ENCODE measurements around the gene PI16.
"Not testable (repeated sequence)": the region's sequence is repeated elsewhere in the genome, so short reads cannot be mapped to it uniquely, and the experiment has no call there.

PI16 gene

DNA sequence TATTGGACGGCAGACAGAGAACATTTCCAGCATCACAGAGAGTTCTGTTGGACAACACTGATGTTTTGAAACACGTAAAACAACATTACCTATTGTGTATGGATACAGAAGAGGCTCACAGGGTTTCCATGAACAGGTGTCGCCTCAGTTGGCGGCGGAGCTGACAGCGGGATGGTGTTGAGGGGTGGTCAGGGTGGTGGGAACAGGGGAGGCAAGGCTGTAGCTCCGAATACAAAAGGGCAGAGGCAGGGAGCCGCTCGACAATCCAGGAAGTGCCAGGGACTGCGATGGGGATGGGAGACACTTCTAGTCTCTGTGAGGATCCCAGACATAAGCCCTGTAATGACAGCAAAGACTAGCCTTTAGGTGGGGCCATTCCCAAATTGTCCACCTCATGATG is 14.5 kb upstream of the PI16 start:
- H3K27ac ChIP-seq (replicated peaks), result no peak overlapping the region
- no peak overlapping the region for H3K4me3 ChIP-seq (replicated peaks; ENCODE audit: insufficient read depth, low read length)
- no peak for DNase-seq (ENCODE audit: low read depth in 1 of 2, low spot score in 1 of 2)
- H3K27me3 ChIP-seq (ENCODE audit: insufficient read depth, poor library complexity, severe bottlenecking), result peaks cover 1% of the 10 kb centered on the region
- TF ChIP-seq, protein P1, sequence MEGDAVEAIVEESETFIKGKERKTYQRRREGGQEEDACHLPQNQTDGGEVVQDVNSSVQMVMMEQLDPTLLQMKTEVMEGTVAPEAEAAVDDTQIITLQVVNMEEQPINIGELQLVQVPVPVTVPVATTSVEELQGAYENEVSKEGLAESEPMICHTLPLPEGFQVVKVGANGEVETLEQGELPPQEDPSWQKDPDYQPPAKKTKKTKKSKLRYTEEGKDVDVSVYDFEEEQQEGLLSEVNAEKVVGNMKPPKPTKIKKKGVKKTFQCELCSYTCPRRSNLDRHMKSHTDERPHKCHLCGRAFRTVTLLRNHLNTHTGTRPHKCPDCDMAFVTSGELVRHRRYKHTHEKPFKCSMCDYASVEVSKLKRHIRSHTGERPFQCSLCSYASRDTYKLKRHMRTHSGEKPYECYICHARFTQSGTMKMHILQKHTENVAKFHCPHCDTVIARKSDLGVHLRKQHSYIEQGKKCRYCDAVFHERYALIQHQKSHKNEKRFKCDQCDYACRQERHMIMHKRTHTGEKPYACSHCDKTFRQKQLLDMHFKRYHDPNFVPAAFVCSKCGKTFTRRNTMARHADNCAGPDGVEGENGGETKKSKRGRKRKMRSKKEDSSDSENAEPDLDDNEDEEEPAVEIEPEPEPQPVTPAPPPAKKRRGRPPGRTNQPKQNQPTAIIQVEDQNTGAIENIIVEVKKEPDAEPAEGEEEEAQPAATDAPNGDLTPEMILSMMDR (IDR thresholded peaks at IDR 0.05; ENCODE audit: insufficient read depth, low read length), result no peak
- TF ChIP-seq GABPA (IDR thresholded peaks at IDR 0.05; ENCODE audit: low read depth) (no peak), SPI1 (IDR thresholded peaks at IDR 0.05; ENCODE audit: borderline replicate concordance, low read depth) (no peak), POLR2AphosphoS5 (IDR thresholded peaks at IDR 0.05; ENCODE audit: low read depth) (no peak)
- TF ChIP-seq, protein P2, sequence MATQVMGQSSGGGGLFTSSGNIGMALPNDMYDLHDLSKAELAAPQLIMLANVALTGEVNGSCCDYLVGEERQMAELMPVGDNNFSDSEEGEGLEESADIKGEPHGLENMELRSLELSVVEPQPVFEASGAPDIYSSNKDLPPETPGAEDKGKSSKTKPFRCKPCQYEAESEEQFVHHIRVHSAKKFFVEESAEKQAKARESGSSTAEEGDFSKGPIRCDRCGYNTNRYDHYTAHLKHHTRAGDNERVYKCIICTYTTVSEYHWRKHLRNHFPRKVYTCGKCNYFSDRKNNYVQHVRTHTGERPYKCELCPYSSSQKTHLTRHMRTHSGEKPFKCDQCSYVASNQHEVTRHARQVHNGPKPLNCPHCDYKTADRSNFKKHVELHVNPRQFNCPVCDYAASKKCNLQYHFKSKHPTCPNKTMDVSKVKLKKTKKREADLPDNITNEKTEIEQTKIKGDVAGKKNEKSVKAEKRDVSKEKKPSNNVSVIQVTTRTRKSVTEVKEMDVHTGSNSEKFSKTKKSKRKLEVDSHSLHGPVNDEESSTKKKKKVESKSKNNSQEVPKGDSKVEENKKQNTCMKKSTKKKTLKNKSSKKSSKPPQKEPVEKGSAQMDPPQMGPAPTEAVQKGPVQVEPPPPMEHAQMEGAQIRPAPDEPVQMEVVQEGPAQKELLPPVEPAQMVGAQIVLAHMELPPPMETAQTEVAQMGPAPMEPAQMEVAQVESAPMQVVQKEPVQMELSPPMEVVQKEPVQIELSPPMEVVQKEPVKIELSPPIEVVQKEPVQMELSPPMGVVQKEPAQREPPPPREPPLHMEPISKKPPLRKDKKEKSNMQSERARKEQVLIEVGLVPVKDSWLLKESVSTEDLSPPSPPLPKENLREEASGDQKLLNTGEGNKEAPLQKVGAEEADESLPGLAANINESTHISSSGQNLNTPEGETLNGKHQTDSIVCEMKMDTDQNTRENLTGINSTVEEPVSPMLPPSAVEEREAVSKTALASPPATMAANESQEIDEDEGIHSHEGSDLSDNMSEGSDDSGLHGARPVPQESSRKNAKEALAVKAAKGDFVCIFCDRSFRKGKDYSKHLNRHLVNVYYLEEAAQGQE (IDR thresholded peaks at IDR 0.05; ENCODE audit: insufficient replicate concordance, low read depth), result no peak

DNA sequence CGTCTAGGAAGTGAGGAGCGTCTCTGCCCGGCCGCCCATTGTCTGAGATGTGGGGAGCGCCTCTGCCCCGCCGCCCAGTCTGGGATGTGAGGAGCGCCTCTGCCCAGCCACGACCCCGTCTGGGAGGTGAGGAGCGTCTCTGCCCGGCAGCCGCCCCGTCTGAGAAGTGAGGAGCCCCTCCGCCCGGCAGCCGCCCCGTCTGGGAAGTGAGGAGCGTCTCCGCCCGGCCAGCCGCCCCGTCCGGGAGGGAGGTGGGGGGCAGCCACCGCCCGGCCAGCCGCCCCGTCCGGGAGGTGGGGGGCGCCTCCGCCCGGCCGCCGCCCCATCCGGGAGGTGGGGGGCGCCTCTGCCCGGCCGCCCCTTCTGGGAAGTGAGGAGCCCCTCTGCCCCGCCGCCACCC is 13.0 kb upstream of the PI16 start:
- DNase-seq (ENCODE audit: low read depth in 1 of 2, low spot score in 1 of 2); H3K4me3 ChIP-seq (replicated peaks; ENCODE audit: insufficient read depth, low read length): not testable (repeated sequence)

DNA sequence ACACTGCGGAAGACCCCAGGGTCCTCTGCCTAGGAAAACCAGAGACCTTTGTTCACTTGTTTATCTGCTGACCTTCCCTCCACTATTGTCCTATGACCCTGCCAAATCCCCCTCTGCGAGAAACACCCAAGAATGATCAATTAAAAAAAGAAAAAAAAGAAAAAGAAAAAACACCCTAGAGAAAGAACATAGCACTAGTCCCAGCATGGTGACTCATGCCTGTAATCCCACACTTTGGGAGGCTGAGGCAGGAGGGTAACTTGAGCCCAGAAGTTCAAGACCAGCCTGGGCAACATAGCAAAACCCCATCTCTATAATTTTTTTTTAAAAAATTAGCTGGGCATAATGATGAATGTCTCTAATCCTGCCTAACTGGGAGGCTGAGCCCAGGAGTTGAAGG is 12.2 kb upstream of the PI16 start:
- H3K27me3 ChIP-seq (ENCODE audit: insufficient read depth, poor library complexity, severe bottlenecking); H3K27ac ChIP-seq (replicated peaks); DNase-seq (ENCODE audit: low read depth in 1 of 2, low spot score in 1 of 2); H3K4me3 ChIP-seq (replicated peaks; ENCODE audit: insufficient read depth, low read length): not testable (repeated sequence)

More for the DNA sequence above, 13.0 kb upstream of the PI16 start:
- not testable (repeated sequence) for H3K27me3 ChIP-seq (ENCODE audit: insufficient read depth, poor library complexity, severe bottlenecking); H3K27ac ChIP-seq (replicated peaks)

DNA sequence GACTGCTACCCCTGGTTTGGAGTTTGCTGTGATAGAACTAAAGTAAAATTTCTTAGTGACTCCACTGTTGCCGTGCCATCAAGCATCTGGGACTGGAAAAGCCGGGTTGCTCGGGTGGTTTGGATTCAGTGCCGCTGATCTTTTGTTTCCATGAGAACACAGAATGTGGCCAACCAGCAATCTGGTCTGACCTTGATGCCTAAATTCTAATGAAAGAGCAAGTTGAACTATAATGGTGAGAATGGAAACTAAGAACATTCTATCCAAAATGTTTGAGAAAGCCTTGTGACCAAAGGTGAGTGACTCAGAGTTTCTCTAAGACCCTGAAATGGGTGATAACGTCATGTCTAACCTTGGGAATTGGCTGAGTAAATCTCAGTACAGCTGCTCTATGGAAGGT is 9.9 kb upstream of the PI16 start:
- no peak overlapping the region for H3K4me3 ChIP-seq (replicated peaks; ENCODE audit: insufficient read depth, low read length)
- H3K27me3 ChIP-seq (ENCODE audit: insufficient read depth, poor library complexity, severe bottlenecking), result no peaks in the 10 kb centered on the region
- H3K27ac ChIP-seq (replicated peaks), result no peak overlapping the region
- TF ChIP-seq POLR2AphosphoS5 (IDR thresholded peaks at IDR 0.05; ENCODE audit: low read depth) (no peak), SPI1 (IDR thresholded peaks at IDR 0.05; ENCODE audit: borderline replicate concordance, low read depth) (no peak), GABPA (IDR thresholded peaks at IDR 0.05; ENCODE audit: low read depth) (no peak)
- TF ChIP-seq, protein P1 (IDR thresholded peaks at IDR 0.05; ENCODE audit: insufficient read depth, low read length), result no peak
- TF ChIP-seq, protein P2 (IDR thresholded peaks at IDR 0.05; ENCODE audit: insufficient replicate concordance, low read depth), result no peak
- DNase-seq (ENCODE audit: low read depth in 1 of 2, low spot score in 1 of 2), result no peak

DNA sequence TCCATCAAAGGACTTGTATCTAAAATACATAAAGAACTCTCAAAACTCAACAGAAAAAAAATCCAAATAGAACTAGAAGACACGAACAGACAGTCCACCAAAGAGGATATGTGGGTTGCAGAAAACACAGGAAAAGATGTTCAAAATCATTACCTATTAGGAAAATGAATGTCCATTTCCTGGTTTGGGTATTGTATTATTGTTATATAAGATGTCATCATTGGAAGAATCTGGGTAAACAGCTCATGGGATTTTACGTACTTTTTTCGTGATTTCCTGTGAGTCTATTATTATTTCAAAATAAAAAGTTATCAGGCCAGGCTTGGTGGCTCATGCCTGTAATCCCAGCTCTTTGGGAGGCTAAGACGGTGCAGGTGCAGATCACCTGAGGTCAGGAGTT is 9.2 kb upstream of the PI16 start:
- Histone ChIP-seq H3K4me3 (replicated peaks; ENCODE audit: insufficient read depth, low read length) (no peak overlapping the region), H3K27ac (replicated peaks) (no peak overlapping the region), H3K27me3 (ENCODE audit: insufficient read depth, poor library complexity, severe bottlenecking) (peaks cover 2% of the 10 kb centered on the region)
- TF ChIP-seq, protein P1 (IDR thresholded peaks at IDR 0.05; ENCODE audit: insufficient read depth, low read length), result no peak
- no peak for TF ChIP-seq GABPA (IDR thresholded peaks at IDR 0.05; ENCODE audit: low read depth)
- TF ChIP-seq POLR2AphosphoS5 (IDR thresholded peaks at IDR 0.05; ENCODE audit: low read depth), result no peak
- no peak for DNase-seq (ENCODE audit: low read depth in 1 of 2, low spot score in 1 of 2)
